GM18907 (cell line): Measurements from ENCODE around the gene ANKS1B.
A peak's percentile ranks its signal among the peaks of the same experiment; 100 is the strongest.
"Not testable (repeated sequence)": the region's sequence is repeated elsewhere in the genome, so short reads cannot be mapped to it uniquely, and the experiment has no call there.

ENCODE experiments used
- ATAC-seq: cut with Tn5 transposase; IDR thresholded peaks from one replicate; pipeline ENCODE4 v1.9.1; 2021; ENCODE audit warnings: mild to moderate bottlenecking, moderate library complexity; ENCODE audit not compliant: unreplicated experiment

The ANKS1B gene

GRCh38 chr12:99036566-99036965 lies 948.2 kb downstream of the ANKS1B start:
- no peak for ATAC-seq

- no peak for ATAC-seq
Observed at GRCh38 chr12:99035803-99036202, 948.9 kb downstream of the ANKS1B start.

DNA sequence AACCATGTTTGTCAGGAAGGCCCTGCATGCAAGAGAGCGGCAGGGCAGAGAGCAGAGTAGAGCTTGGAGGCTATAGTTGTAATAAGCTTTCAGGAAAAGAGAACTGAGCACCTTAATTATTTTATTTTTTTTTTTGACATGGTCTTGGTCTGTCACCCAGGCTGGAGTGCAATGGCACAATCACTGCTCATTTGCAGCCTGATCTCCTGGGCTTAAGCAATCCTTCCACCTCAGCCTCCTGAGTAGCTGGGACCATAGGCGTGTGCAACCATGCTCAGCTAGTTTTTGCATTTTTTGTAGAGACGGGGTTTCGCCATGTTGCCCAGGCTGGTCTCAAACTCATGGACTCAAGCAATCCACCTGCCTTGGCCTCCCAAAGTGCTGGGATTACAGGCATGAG lies 950.5 kb downstream of the ANKS1B start:
- ATAC-seq: not testable (repeated sequence)

DNA sequence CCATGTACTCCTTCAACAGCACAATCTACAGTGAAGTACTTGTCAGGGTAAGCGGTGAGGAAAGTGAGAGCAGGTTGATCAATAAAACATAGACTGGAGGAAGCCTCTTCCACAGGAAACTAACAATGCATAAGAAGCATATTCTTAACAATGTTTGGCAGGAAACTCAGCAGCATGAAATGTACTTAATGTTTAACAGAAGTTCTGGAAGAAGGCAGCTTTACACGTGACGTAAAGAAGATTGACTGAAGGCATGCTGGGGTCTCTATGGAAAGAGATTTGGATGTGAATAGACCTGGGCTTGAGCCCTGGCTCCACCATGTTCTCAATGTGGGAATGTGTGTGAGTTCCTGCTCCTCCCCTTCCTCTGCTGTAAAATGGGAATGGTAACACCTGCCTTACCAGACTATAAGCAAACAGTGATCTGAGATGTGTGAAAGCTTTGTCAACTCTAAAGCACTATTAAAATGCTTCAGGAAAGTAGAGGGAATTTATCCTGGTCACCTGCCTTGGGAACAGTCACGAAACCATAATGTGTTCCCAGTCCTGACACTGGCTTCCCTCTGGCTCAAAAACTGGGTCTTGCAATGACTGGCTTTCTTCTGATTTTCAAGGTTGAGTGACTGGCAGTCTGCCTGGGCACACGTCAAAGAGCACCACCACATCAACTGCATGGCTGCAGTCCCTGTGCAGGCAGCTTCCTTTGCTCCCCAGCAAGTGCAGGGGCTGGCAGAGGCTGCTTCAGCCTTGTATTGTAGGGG lies 955.0 kb downstream of the ANKS1B start:
- peak; percentile 44 for ATAC-seq

DNA sequence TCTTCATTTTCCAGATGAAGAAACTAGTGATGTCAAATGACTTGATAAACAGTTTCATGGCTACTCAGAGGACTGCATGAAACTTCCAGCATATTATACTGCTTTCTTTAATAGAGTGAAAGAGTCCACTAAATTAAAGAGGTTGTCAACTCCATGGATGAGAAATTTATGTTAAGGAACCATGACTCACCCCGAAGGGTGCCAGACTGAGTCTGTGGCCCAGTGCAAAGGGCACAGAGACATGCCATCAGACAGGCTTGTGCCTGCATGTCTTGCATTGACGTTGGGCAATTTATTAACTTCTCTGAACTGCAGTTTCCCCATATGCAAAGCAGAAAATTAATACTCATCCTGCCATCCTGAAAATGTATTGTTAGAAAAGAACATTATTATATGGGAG lies 957.3 kb downstream of the ANKS1B start:
- no peak for ATAC-seq

GRCh38 chr12:99027055-99027393 lies 957.7 kb downstream of the ANKS1B start:
- no peak for ATAC-seq

- ATAC-seq: peak; percentile 68
Observed at GRCh38 chr12:99026332-99027054, 958.2 kb downstream of the ANKS1B start.

DNA sequence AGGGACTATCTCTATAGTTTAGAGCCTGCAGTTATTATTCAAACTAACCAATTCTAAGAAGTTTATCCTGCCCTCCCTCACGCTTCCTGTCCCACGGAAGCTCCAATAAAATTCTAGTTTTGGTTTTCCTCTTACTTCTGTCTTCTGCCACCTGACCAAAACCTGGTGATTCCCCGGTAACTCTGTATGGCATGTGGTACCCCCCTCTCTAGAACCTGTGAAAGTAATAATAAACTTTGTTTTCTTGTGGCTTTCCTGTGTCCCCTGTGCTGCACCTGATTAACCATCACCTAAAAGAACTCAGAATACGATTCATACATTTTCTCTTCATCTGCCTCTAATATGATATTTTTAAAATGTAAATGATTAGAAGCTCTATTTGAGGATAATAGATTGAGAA lies 959.9 kb downstream of the ANKS1B start:
- ATAC-seq: peak; percentile 76

DNA sequence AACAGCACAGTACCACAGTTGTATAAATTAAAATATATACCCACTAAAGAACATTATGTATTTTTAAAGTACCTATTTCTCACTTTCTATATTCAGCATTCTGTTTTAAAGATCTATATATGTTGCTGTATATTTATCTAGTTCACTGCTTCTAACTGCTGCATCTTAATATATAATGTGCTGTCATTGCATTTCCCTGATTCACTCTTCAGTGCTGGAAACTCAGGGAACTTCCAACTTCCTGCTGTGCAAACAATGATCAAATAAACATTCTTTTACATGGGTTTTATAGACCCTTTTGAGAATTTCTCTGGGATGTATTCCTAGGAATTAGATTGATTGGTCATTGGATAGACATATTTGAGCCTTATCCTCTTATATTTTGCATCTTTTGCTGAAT lies 960.5 kb downstream of the ANKS1B start:
- ATAC-seq: no peak

- no peak for ATAC-seq
Observed at GRCh38 chr12:99020871-99021270, 963.9 kb downstream of the ANKS1B start.

GRCh38 chr12:99019798-99020197 lies 964.9 kb downstream of the ANKS1B start:
- ATAC-seq: no peak

GRCh38 chr12:99017971-99018370 lies 966.8 kb downstream of the ANKS1B start:
- no peak for ATAC-seq

DNA sequence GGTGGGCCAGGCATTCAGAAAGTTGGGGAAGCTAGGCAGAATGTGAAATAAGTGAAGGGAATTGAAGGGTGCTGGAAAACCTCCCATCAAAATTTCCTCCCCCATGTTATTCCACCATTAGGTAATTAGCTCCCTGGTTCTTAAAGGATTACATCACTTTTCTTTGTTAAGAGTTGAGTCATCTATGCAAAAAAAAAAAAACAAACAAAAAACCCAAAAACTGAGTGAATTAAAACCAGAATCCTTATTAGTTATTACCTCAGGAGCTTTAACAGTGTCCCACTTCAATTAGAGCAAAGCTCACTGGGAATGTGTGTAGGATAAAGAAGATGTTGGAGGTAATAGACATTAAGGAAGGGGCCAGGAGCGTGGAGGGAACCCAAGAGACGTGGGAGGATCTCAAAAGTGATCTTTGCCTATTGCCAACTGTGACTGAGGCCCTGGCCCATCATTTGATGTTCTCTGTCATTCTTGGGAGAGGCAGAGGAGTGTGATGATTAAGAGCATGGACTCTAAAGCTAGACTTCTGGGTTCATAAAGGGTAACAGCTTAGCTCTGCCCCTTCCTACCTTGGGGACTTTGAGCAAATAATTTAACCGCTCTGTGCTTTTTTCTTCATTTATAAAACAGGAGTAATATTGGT lies 975.0 kb downstream of the ANKS1B start:
- ATAC-seq: no peak

DNA sequence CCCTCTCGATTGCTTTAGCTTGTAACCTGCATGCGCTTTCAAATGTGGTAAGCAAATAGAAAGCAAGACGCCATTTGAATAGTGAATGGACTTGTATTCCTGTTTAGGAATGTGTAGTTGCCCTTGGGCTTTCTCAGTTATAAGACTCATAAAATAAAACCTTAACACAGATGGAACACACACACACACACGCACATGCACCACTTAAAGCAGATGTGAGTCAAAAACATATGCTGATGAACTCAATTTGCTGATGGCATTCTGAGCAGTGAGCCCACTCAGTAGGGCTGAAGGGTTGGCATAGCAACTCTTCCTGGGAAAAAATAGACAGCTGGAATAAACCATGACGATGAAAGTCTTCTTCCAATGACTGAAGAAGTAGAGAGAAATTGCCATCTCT lies 979.1 kb downstream of the ANKS1B start:
- no peak for ATAC-seq

GRCh38 chr12:99004799-99005466 lies 979.8 kb downstream of the ANKS1B start:
- ATAC-seq: no peak

DNA sequence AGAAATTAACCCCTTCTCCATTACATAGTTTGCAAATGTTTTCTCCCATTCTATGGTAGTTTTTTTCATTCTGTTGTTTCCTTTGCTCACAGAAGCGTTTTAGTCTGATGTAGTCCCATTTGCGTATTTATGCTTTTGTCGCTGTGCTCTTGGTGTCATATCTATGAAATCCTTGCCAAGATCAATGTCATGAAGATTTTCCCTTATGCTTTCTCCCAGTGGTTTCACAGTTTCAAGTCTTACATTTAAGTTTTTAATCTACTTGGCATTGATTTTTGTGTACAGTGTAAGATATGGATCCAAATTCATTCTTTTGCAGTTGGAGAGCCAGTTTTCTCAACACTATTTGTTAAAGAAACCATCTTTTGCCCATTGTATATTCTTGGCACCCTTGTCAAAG lies 982.0 kb downstream of the ANKS1B start:
- no peak for ATAC-seq

DNA sequence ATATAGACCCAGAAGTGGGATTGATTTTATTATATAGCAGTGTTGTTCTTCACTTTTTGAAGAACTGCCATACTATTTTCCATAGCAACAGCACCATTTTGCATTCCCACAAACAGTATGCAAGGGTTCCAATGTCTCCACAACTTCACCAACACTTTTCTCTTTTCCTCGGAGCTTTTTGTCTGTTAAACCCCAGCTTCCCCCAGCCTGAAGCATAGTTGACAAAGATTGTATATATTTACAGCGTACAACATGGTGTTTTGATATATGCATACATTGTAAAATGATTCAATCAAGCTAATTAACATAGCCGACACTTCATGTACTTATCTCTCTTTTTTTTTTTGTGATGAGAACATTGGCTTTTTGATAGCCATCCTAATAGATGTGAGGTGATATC lies 982.6 kb downstream of the ANKS1B start:
- ATAC-seq: no peak

- no peak for ATAC-seq
Observed at GRCh38 chr12:98999559-98999958, 985.2 kb downstream of the ANKS1B start.

DNA sequence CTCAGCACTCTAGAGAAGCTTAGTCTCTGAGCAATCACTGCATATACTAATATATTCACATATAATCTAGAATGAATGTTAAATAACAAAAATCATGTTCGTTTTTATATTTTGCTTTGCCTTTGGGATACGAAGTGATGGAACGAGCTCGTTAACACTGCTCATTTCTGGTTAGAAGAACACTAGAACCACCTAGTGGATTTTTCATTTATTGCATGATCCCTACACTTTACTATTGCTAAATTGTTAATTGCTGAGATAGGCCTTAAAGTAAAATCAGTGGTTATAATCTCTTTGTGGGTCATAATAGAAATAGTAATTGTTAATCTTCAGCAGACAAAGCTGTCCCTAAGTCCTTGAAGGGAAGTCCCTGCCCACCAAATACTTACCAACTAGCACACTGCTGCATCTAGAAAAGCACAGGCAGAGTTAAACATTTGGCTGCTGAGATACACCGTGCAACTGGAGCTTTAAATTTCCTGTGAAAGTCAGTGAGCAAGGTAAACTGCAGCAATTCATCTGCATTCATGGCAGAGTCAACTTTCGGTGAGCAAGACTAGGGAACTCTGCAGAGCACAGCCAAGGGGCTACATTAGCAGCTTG lies 985.9 kb downstream of the ANKS1B start:
- peak; percentile 94 for ATAC-seq

DNA sequence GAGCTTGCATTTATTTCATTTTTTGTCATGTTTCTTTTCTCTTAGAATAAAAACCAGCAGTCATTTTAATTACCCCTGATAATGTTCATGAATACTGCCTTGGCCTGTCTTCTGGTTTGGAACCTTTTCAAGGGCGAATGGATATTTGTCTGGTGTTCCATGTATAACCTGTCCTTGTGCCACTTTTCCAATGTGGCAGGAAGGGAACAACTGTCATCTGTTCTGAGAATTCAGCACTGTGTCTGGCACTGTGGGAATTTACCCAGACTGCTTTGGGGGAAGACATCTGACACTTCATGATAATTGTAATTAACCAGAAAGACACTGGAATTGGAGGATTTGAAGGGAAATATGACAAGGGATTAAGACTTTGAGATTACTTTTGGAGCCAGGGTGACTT lies 986.8 kb downstream of the ANKS1B start:
- ATAC-seq: no peak

GRCh38 chr12:98990648-98991047 lies 994.1 kb downstream of the ANKS1B start:
- no peak for ATAC-seq
